Measurements from ENCODE around the gene BCAN. TPM values are rescaled to one million over a fixed set of nuclear protein-coding genes. Genes with fewer than 3 reads are reported as not detected.

BCAN gene
- total and polyA plus RNA-seq, 2 of the 4 experiments (the other 2 are of a cell fraction), result 0.07 TPM; not detected in 1

DNA sequence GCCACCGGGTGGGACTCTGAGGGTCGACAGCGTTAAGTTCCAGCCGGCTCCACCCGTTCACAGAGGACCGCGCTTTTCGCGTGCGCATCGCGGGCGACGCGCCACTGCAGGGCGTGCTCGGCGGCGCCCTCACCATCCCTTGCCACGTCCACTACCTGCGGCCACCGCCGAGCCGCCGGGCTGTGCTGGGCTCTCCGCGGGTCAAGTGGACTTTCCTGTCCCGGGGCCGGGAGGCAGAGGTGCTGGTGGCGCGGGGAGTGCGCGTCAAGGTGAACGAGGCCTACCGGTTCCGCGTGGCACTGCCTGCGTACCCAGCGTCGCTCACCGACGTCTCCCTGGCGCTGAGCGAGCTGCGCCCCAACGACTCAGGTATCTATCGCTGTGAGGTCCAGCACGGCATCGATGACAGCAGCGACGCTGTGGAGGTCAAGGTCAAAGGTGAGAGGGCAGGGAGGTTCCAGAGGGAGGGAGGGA lies 4.9 kb downstream of the BCAN start:
- Histone ChIP-seq H3K4me3 (ENCODE audit: insufficient read depth, low read depth, low read length) (no peak overlapping the region), H3K23ac (ENCODE audit: low read depth, low read length) (no peak overlapping the region), H4K91ac (ENCODE audit: insufficient read depth, low read depth, low read length) (no peak overlapping the region), H3K27me3 (ENCODE audit: control insufficient read depth, insufficient read depth, low read length) (peaks cover 95% of the 10 kb centered on the region), H3K4me2 (ENCODE audit: low read depth, low read length) (no peak overlapping the region), H2BK120ac (ENCODE audit: low read depth, low read length) (no peak overlapping the region), H4K8ac (ENCODE audit: low read depth in 2 of 2, low read length in 2 of 2) (no peak overlapping the region), H3K9me3 (ENCODE audit: control insufficient read depth, insufficient read depth, low read length) (0 out of 2 replicates have a peak, but pooled peaks cover 1% of the 10 kb centered on the region), H4K5ac (ENCODE audit: low read depth, low read length) (no peak overlapping the region), H3K4ac (ENCODE audit: low read depth, low read length) (no peak overlapping the region), H2AK9ac (replicated peaks; ENCODE audit: low read depth, low read length, poor library complexity) (no peak overlapping the region), H3K56ac (ENCODE audit: extremely low read depth, insufficient read depth, low read length) (no peak overlapping the region), H3K9ac (ENCODE audit: low read depth, low read length) (no peak overlapping the region), H3K18ac (ENCODE audit: low read depth, low read length) (no peak overlapping the region), H3K4me1 (ENCODE audit: control insufficient read depth, insufficient read depth, low read length) (no peaks in the 10 kb centered on the region; the same call in 1 of the 2 replicates), H3K14ac (replicated peaks; ENCODE audit: low read depth, low read length) (no peak overlapping the region), H2BK20ac (ENCODE audit: low read depth, low read length) (no peak overlapping the region), H2BK15ac (ENCODE audit: low read depth, low read length) (no peak overlapping the region), H3K36me3 (ENCODE audit: control insufficient read depth, insufficient read depth, low read length) (no peaks in the 10 kb centered on the region), H2AK5ac (ENCODE audit: low read depth, low read length) (no peak overlapping the region), H2AFZ (replicated peaks; ENCODE audit: low read length, poor library complexity) (no peak overlapping the region), H3K9me1 (ENCODE audit: insufficient read depth, low read length) (no peaks in the 10 kb centered on the region), H4K20me1 (ENCODE audit: insufficient read depth, low read length) (peaks cover 7% of the 10 kb centered on the region; the same call in 1 of the 2 replicates), H3K27ac (ENCODE audit: insufficient read depth, low read length) (no peak overlapping the region), H2BK5ac (ENCODE audit: low read depth, low read length, poor library complexity, severe bottlenecking) (no peak overlapping the region), H3K79me1 (ENCODE audit: low read depth in 1 of 2, low read length in 2 of 2) (no peaks in the 10 kb centered on the region)
- 7% methylated on average over 49 of the region's 51 CpGs; no CpG with 5 or more reads in 1 of the 2 experiments for WGBS, 2 experiments (ENCODE audit: extremely low coverage in 2 of 2, insufficient read length in 1 of 2)
- DNase-seq, result no peak
- intact Hi-C loops (cut with micrococcal nuclease), result no loop called here
- ATAC-seq (ENCODE audit: low read depth), result no peak
- BruUV-seq (replicated peaks), result no TSS peak
- POLR2A ChIA-PET (ENCODE audit: unreplicated experiment), result no interaction called here
- in situ Hi-C loops (cut with MboI; ENCODE audit: low sequenced_read_pairs), result no loop called here
- dilution Hi-C loops (cut with HindIII; ENCODE audit: low sequenced_read_pairs, unreplicated experiment), result no loop called here
- TF ChIP-seq MAFK (IDR thresholded peaks at IDR 0.05; ENCODE audit: low read depth, low read length) (no peak), RFX5 (IDR thresholded peaks at IDR 0.05; ENCODE audit: low read depth, low read length) (no peak), RCOR1 (IDR thresholded peaks at IDR 0.05; ENCODE audit: insufficient replicate concordance, low read length) (no peak), CEBPB (IDR thresholded peaks at IDR 0.05; ENCODE audit: low read depth, low read length) (no peak), USF2 (IDR thresholded peaks at IDR 0.05; ENCODE audit: low read depth, low read length) (no peak), NFE2L2 (IDR thresholded peaks at IDR 0.05; ENCODE audit: low read depth, low read length) (no peak), MXI1 (IDR thresholded peaks at IDR 0.05; ENCODE audit: borderline replicate concordance, low read depth, low read length) (no peak), CHD1 (IDR thresholded peaks at IDR 0.05; ENCODE audit: low read depth, low read length) (no peak), SMC3 (IDR thresholded peaks at IDR 0.05; ENCODE audit: low read depth, low read length) (no peak), MAZ (IDR thresholded peaks at IDR 0.05; ENCODE audit: borderline replicate concordance, low read depth, low read length) (no peak), POLR2A (IDR thresholded peaks at IDR 0.05; ENCODE audit: low read depth, low read length) (no peak), FOS (IDR thresholded peaks at IDR 0.05; ENCODE audit: low read depth, low read length) (no peak), ELK1 (IDR thresholded peaks at IDR 0.05; ENCODE audit: borderline replicate concordance, low read depth, low read length) (no peak), BHLHE40 (IDR thresholded peaks at IDR 0.05; ENCODE audit: low read depth, low read length) (no peak)
- TF ChIP-seq, protein P1, sequence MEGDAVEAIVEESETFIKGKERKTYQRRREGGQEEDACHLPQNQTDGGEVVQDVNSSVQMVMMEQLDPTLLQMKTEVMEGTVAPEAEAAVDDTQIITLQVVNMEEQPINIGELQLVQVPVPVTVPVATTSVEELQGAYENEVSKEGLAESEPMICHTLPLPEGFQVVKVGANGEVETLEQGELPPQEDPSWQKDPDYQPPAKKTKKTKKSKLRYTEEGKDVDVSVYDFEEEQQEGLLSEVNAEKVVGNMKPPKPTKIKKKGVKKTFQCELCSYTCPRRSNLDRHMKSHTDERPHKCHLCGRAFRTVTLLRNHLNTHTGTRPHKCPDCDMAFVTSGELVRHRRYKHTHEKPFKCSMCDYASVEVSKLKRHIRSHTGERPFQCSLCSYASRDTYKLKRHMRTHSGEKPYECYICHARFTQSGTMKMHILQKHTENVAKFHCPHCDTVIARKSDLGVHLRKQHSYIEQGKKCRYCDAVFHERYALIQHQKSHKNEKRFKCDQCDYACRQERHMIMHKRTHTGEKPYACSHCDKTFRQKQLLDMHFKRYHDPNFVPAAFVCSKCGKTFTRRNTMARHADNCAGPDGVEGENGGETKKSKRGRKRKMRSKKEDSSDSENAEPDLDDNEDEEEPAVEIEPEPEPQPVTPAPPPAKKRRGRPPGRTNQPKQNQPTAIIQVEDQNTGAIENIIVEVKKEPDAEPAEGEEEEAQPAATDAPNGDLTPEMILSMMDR (conservative IDR thresholded peaks at IDR 0.05; ENCODE audit: low read depth, low read length), result no peak
- CTCF ChIA-PET, result no interaction called here

Measured in IMR-90 (cell line).